ENCODE measurements around the gene MCM3AP.

The MCM3AP gene

GRCh38 chr21:46223217-46223616, 62.2 kb downstream of the MCM3AP start:
- TF ChIP-seq, protein P1, sequence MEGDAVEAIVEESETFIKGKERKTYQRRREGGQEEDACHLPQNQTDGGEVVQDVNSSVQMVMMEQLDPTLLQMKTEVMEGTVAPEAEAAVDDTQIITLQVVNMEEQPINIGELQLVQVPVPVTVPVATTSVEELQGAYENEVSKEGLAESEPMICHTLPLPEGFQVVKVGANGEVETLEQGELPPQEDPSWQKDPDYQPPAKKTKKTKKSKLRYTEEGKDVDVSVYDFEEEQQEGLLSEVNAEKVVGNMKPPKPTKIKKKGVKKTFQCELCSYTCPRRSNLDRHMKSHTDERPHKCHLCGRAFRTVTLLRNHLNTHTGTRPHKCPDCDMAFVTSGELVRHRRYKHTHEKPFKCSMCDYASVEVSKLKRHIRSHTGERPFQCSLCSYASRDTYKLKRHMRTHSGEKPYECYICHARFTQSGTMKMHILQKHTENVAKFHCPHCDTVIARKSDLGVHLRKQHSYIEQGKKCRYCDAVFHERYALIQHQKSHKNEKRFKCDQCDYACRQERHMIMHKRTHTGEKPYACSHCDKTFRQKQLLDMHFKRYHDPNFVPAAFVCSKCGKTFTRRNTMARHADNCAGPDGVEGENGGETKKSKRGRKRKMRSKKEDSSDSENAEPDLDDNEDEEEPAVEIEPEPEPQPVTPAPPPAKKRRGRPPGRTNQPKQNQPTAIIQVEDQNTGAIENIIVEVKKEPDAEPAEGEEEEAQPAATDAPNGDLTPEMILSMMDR (conservative IDR thresholded peaks at IDR 0.05), result no peak
- peak overlapping the region; percentile 14; the same call in 1 of the 2 replicates for H3K27ac ChIP-seq

DNA sequence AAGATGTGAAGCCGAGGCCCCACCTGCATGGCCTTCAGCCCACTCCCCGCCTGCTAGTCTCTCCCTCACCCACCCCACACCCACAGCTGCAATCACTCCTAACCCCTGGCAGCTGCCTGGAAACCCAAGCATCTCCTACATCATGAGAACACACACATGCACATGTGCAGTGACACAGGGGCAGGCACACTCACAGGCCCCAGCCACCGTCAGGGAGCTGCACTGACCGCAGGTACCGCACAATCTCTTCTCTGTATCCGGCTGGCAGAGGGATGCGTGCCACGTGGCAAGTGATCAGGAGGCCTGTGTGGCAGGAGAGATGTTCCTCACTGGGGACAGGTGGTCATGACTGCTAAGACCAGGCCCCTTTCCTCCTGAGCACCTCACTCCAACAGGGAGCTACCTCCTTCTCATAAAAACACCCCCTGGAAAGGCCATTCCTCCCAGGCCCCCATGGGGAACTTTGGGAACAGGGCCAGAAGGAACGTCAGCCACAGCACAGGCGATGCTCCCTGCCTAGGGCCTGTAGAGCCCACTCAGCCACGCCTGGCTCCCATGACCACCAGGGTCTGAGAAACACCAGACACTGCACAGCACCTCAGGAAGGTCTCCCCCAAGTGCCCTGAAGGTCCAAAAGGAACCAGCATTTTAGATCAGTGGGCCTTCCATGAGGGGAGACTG, 62.8 kb downstream of the MCM3AP start:
- peak overlapping the region; percentile 14; the same call in 1 of the 2 replicates for H3K27ac ChIP-seq
- TF ChIP-seq, protein P1 (conservative IDR thresholded peaks at IDR 0.05), result no peak

- TF ChIP-seq, protein P1 (conservative IDR thresholded peaks at IDR 0.05), result no peak
Observed at GRCh38 chr21:46221664-46222435, 63.6 kb downstream of the MCM3AP start.

GRCh38 chr21:46220847-46221246, 64.6 kb downstream of the MCM3AP start:
- TF ChIP-seq, protein P1 (conservative IDR thresholded peaks at IDR 0.05), result no peak

More at GRCh38 chr21:46221664-46222435, 63.6 kb downstream of the MCM3AP start:
- H3K27ac ChIP-seq, result peak overlapping the region; percentile 14; the same call in 1 of the 2 replicates

GRCh38 chr21:46220275-46220810, 65.1 kb downstream of the MCM3AP start:
- peak overlapping the region; percentile 38; the same call in 1 of the 2 replicates for H3K27ac ChIP-seq

More at GRCh38 chr21:46220847-46221246, 64.6 kb downstream of the MCM3AP start:
- H3K27ac ChIP-seq, result peak overlapping the region; percentile 38; the same call in 1 of the 2 replicates

DNA sequence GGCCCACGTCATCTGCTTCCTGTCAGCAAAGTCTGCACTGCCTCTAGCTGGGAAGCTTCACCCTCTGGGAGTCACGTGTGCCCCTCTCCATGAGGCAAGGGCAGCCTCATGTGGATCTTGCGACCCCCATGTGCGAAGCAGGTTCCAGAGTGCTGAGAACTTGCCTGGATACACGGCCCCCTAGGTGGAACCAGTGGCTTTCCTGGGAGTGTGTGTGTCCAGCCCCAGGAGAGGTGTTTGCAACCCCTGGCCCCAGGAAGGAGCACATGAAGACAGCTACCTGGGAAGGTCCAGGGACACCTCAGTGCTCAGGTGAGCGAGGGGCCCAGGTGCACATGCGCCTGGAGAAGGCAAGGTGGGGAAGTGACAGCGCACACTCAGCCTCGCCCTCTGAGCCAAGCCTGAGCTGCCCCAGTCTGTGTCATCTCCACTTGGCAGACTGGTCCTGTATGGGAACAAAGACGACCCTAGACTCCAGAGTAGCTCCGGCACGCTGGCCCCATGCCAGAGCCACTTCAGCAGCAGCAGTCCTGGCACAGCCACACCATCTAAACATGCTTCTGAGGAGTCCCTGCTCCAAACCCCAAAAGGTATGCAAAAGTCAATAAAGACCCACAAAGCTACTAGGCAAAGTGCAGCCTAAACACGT, 65.7 kb downstream of the MCM3AP start:
- TF ChIP-seq, protein P1 (conservative IDR thresholded peaks at IDR 0.05), result no peak
- peak overlapping the region; percentile 38; the same call in 1 of the 2 replicates for H3K27ac ChIP-seq

More at GRCh38 chr21:46220275-46220810, 65.1 kb downstream of the MCM3AP start:
- TF ChIP-seq, protein P1 (conservative IDR thresholded peaks at IDR 0.05), result no peak
